HepG2 (cell line): ENCODE measurements around the gene BCL6. TPM values are rescaled to one million over a fixed set of nuclear protein-coding genes. Genes with fewer than 3 reads are reported as not detected.

Source experiments
- ARID5B ChIP-seq: IDR thresholded peaks from 2 replicates; pipeline ENCODE4 v1.4.0; 2020; ENCODE audit warnings: mild to moderate bottlenecking, missing genetic modification reagents
- ATF7 ChIP-seq, 2 experiments: fragments of 450-650 bp in 1 of 2; sonication (generic) in 1 of 2; formaldehyde crosslinking in 1 of 2; IDR thresholded peaks; 2 replicates each; pipeline versions ENCODE4 v1.4.0 to v1.6.1; 2016 to 2020; ENCODE audit warnings: antibody characterized with exemption in 1 of 2, mild to moderate bottlenecking in 1 of 2, missing genetic modification reagents in 1 of 2
- CENPT ChIP-seq: sonication (generic); formaldehyde crosslinking; IDR thresholded peaks from 2 replicates; pipeline ENCODE4 v1.8.0; 2022; ENCODE audit warnings: low read depth, mild to moderate bottlenecking, moderate library complexity, missing genetic modification reagents
- FOXA1 ChIP-seq, 2 experiments: fragments of 450-650 bp in 1 of 2; sonication (generic) in 1 of 2; formaldehyde crosslinking in 1 of 2; IDR thresholded peaks; 2 replicates each; pipeline versions ENCODE4 v1.4.0 to v1.6.1; 2016 to 2020; ENCODE audit warnings: missing genetic modification reagents in 1 of 2
- FOXA3 ChIP-seq: IDR thresholded peaks from 2 replicates; pipeline ENCODE4 v1.6.1; 2016; ENCODE audit warnings: missing genetic modification reagents, missing compliant biosample characterization
- GABPB1 ChIP-seq: IDR thresholded peaks from 2 replicates; pipeline ENCODE4 v1.6.1; 2016; ENCODE audit warnings: mild to moderate bottlenecking, missing genetic modification reagents, moderate library complexity, missing compliant biosample characterization
- MED8 ChIP-seq: sonication (generic); formaldehyde crosslinking; IDR thresholded peaks from 2 replicates; pipeline ENCODE4 v1.8.1; 2023; ENCODE audit warnings: mild to moderate bottlenecking, missing genetic modification reagents; ENCODE audit not compliant: insufficient replicate concordance
- MEIS1 ChIP-seq: sonication (generic); formaldehyde crosslinking; IDR thresholded peaks from 2 replicates; pipeline ENCODE4 v1.9.0; 2021; ENCODE audit warnings: mild to moderate bottlenecking, missing genetic modification reagents, moderate library complexity, borderline replicate concordance
- PAX8 ChIP-seq: sonication (generic); formaldehyde crosslinking; IDR thresholded peaks from 2 replicates; pipeline ENCODE4 v1.8.0; 2022; ENCODE audit warnings: mild to moderate bottlenecking, missing genetic modification reagents, borderline replicate concordance
- PITX1 ChIP-seq: sonication (generic); formaldehyde crosslinking; IDR thresholded peaks from 2 replicates; pipeline ENCODE4 v1.5.1; 2020; ENCODE audit warnings: mild to moderate bottlenecking, missing genetic modification reagents
- RNF2 ChIP-seq: fragments of 450-650 bp; conservative IDR thresholded peaks from 2 replicates; pipeline ENCODE4 v1.6.1; 2016; ENCODE audit warnings: low read depth
- RXRA ChIP-seq: sonication (generic); formaldehyde crosslinking; IDR thresholded peaks from 2 replicates; pipeline ENCODE4 v1.5.1; 2020; ENCODE audit warnings: missing genetic modification reagents
- SETDB1 ChIP-seq: sonication (generic); formaldehyde crosslinking; IDR thresholded peaks from 2 replicates; pipeline ENCODE4 v1.5.1; 2020; ENCODE audit warnings: missing genetic modification reagents, mild to moderate bottlenecking, borderline replicate concordance
- SMYD3 ChIP-seq: sonication (generic); formaldehyde crosslinking; IDR thresholded peaks from 2 replicates; pipeline ENCODE4 v1.8.1; 2023; ENCODE audit warnings: mild to moderate bottlenecking, missing genetic modification reagents
- ZMAT3 ChIP-seq: sonication (generic); formaldehyde crosslinking; conservative IDR thresholded peaks from 2 replicates; pipeline ENCODE4 v1.7.0; 2021; ENCODE audit warnings: missing genetic modification reagents
- ZNF235 ChIP-seq: sonication (generic); formaldehyde crosslinking; IDR thresholded peaks from 2 replicates; pipeline ENCODE4 v1.8.1; 2023; ENCODE audit warnings: mild to moderate bottlenecking, missing genetic modification reagents, borderline replicate concordance
- ZNF556 ChIP-seq: sonication (generic); formaldehyde crosslinking; IDR thresholded peaks from 2 replicates; pipeline ENCODE4 v1.4.0; 2020; ENCODE audit warnings: mild to moderate bottlenecking, missing genetic modification reagents, borderline replicate concordance
- ZNF563 ChIP-seq: sonication (generic); formaldehyde crosslinking; IDR thresholded peaks from 2 replicates; pipeline ENCODE4 v1.8.0; 2022; ENCODE audit warnings: mild to moderate bottlenecking, moderate library complexity, missing genetic modification reagents
- ZNF670 ChIP-seq: sonication (generic); formaldehyde crosslinking; IDR thresholded peaks from 2 replicates; pipeline ENCODE4 v1.8.0; 2022; ENCODE audit warnings: mild to moderate bottlenecking, missing genetic modification reagents, borderline replicate concordance
- ZNF790 ChIP-seq: sonication (generic); formaldehyde crosslinking; IDR thresholded peaks from 2 replicates; pipeline ENCODE4 v1.8.0; 2022; ENCODE audit warnings: missing genetic modification reagents, mild to moderate bottlenecking, borderline replicate concordance
- polyA plus RNA-seq, 8 experiments: library from polyadenylated mRNA; depleted of rRNA in 3 of 8; stranded (reverse) in 7 of 8; unstranded in 1 of 8; fragments of >200 nt; fragmentation: Illumina TruSeq in 4 of 8; extraction: Trizol in 4 of 8; gene quantifications; 2 replicates each; pipeline versions ENCODE4 v1.2.1 to v1.2.3, GENCODE V29; 2011 to 2016; ENCODE audit warnings: low read depth in 4 of 8, missing spikeins in 1 of 8, mixed read lengths in 1 of 8; ENCODE audit not compliant: insufficient read depth in 1 of 8
- total RNA-seq, 5 experiments: library from RNA; depleted of rRNA; stranded (reverse); fragments of >200 nt; fragmentation: Illumina TruSeq; extraction: Trizol; gene quantifications; 2 replicates each; pipeline ENCODE4 v1.2.3, GENCODE V29; 2016; ENCODE audit warnings: low read depth in 1 of 5
- TF ChIP-seq, protein P1 (sequence below): IDR thresholded peaks from 2 replicates; pipeline ENCODE4 v1.6.1; 2016; ENCODE audit warnings: missing biosample characterization, missing genetic modification reagents, low read depth
- TF ChIP-seq, protein P2 (sequence below): IDR thresholded peaks from 2 replicates; pipeline ENCODE4 v1.6.1; 2012; ENCODE audit warnings: low read depth, low read length, improper control_type of control experiment
- TF ChIP-seq, protein P3 (sequence below): sonication (generic); formaldehyde crosslinking; IDR thresholded peaks from 2 replicates; pipeline ENCODE4 v1.8.1; 2022; ENCODE audit warnings: mild to moderate bottlenecking, missing genetic modification reagents

The BCL6 gene
- total and polyA plus RNA-seq, 2 of the 13 experiments (the other 11 are each of a cell fraction or from before 2014, with no cell fraction given): 21.2 to 53.7 TPM

DNA sequence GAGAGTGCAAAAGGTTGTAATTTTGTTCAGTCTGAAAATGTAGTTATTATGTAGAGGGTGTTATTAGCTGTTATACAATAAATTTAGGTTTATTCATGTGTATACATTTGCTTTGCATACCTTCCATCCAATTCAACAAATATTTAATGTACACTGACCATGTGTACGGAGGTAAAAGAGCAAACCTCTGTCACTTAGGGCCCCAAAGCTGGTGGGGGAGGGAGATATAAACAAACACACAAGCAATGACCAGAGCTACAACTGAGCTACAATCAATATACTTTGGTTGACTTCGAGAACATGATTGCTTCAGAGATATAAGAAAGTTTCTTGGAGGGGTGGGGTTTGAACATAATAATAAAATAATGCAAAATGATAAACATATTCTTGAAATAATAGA is 17.5 kb upstream of the BCL6 start (continued):
- no peak for TF ChIP-seq ZNF235 (CRISPR knock-in tag)
- no peak for TF ChIP-seq RXRA (CRISPR knock-in tag)
- no peak for TF ChIP-seq ZNF790
- TF ChIP-seq ARID5B (CRISPR knock-in tag): peak; percentile 39; the same call in 1 of the 2 replicates
- no peak for TF ChIP-seq RNF2
- no peak for TF ChIP-seq PITX1 (CRISPR knock-in tag)
- TF ChIP-seq ZNF556 (CRISPR knock-in tag): no peak
- TF ChIP-seq, protein P1, sequence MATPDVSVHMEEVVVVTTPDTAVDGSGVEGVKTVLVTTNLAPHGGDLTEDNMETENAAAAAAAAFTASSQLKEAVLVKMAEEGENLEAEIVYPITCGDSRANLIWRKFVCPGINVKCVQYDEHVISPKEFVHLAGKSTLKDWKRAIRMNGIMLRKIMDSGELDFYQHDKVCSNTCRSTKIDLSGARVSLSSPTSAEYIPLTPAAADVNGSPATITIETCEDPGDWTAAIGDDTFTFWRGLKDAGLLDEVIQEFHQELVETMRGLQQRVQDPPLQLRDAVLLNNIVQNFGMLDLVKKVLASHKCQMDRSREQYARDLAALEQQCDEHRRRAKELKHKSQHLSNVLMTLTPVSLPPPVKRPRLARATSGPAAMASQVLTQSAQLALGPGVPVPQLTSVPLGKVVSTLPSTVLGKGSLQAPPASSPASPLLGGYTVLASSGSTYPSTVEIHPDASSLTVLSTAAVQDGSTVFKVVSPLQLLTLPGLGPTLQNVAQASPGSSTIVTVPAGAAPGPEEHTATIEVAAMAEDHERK (CRISPR knock-in tag): no peak
- TF ChIP-seq MED8 (CRISPR knock-in tag): no peak
- no peak for TF ChIP-seq PAX8 (CRISPR knock-in tag)
- peak; percentile 44; the same call in 1 of the 2 replicates for TF ChIP-seq ZNF670 (CRISPR knock-in tag)
- TF ChIP-seq FOXA3 (CRISPR knock-in tag): peak; percentile 72
- TF ChIP-seq MEIS1 (CRISPR knock-in tag): no peak
- TF ChIP-seq, protein P2, sequence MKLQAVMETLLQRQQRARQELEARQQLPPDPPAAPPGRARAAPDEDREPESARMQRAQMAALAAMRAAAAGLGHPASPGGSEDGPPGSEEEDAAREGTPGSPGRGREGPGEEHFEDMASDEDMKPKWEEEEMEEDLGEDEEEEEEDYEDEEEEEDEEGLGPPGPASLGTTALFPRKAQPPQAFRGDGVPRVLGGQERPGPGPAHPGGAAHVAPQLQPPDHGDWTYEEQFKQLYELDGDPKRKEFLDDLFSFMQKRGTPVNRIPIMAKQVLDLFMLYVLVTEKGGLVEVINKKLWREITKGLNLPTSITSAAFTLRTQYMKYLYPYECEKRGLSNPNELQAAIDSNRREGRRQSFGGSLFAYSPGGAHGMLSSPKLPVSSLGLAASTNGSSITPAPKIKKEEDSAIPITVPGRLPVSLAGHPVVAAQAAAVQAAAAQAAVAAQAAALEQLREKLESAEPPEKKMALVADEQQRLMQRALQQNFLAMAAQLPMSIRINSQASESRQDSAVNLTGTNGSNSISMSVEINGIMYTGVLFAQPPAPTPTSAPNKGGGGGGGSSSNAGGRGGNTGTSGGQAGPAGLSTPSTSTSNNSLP: no peak
- TF ChIP-seq CENPT (CRISPR knock-in tag): no peak
- TF ChIP-seq SMYD3: no peak
- TF ChIP-seq GABPB1 (CRISPR knock-in tag): no peak
- TF ChIP-seq ZMAT3 (CRISPR knock-in tag): no peak
- no peak for TF ChIP-seq FOXA1 (IDR thresholded peaks at IDR 0.05)
- TF ChIP-seq FOXA1 (CRISPR knock-in tag; IDR thresholded peaks at IDR 0.05): 0 out of 2 replicates have a peak, but pooled peaks have one; percentile 9
- TF ChIP-seq, protein P3, sequence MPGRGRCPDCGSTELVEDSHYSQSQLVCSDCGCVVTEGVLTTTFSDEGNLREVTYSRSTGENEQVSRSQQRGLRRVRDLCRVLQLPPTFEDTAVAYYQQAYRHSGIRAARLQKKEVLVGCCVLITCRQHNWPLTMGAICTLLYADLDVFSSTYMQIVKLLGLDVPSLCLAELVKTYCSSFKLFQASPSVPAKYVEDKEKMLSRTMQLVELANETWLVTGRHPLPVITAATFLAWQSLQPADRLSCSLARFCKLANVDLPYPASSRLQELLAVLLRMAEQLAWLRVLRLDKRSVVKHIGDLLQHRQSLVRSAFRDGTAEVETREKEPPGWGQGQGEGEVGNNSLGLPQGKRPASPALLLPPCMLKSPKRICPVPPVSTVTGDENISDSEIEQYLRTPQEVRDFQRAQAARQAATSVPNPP (CRISPR knock-in tag): no peak
- no peak for TF ChIP-seq SETDB1 (CRISPR knock-in tag)
- no peak for TF ChIP-seq ATF7 (IDR thresholded peaks at IDR 0.05)
- no peak for TF ChIP-seq ATF7 (CRISPR knock-in tag; IDR thresholded peaks at IDR 0.05)
- TF ChIP-seq ZNF563 (CRISPR knock-in tag): no peak
